CD4-positive, alpha-beta memory T cell (primary cell): ENCODE data around the gene PLOD2. TPM values are rescaled to one million over a fixed set of nuclear protein-coding genes. Genes with fewer than 3 reads are reported as not detected.

Source experiments
- CTCF ChIA-PET: fragments of 350-600 bp; sonication (Branson Sonifier 250); formaldehyde crosslinking; loops from one replicate; lab custom pipeline; 2021; ENCODE audit warnings: inconsistent platforms; ENCODE audit not compliant: partially characterized antibody; lab: Charles Lee
- POLR2A ChIA-PET: fragments of 350-600 bp; sonication (Branson Sonifier 250); formaldehyde crosslinking; loops from one replicate; lab custom pipeline; 2021; ENCODE audit not compliant: partially characterized antibody; lab: Charles Lee
- DNase-seq, 5 donors: peaks; one replicate each; pipeline versions ENCODE4 v3.0.0 to v3.0.0-alpha.2; 2020 to 2022; ENCODE audit warnings: mixed read lengths in 1 of 5
- H3K27ac ChIP-seq: one replicate; pipeline ENCODE4 v1.7.0; 2013; ENCODE audit warnings: low read depth, low read length
- H3K27me3 ChIP-seq: 2 replicates; pipeline ENCODE4 v1.7.0; 2013; ENCODE audit warnings: mild to moderate bottlenecking, low read length, moderate library complexity; ENCODE audit not compliant: insufficient read depth
- H3K36me3 ChIP-seq: 2 replicates; pipeline ENCODE4 v1.7.0; 2013; ENCODE audit warnings: mild to moderate bottlenecking, low read length, moderate library complexity; ENCODE audit not compliant: insufficient read depth
- H3K4me1 ChIP-seq: 2 replicates; pipeline ENCODE4 v1.7.0; 2013; ENCODE audit warnings: mild to moderate bottlenecking, low read length, moderate library complexity; ENCODE audit not compliant: insufficient read depth
- H3K4me3 ChIP-seq, 2 donors: one replicate each; pipeline ENCODE4 v1.7.0; 2013; ENCODE audit warnings: low read length in 2 of 2, mild to moderate bottlenecking in 1 of 2
- H3K9me3 ChIP-seq, 2 donors: one replicate each; pipeline ENCODE4 v1.7.0; 2013; ENCODE audit warnings: low read length in 2 of 2, control low read depth in 1 of 2; ENCODE audit not compliant: control insufficient read depth in 1 of 2
- H3K27ac Mint-ChIP-seq, 7 donors: one replicate each; pipeline ENCODE4 v1.8.0; 2020 to 2021; ENCODE audit warnings: mixed read lengths in 7 of 7, mild to moderate bottlenecking in 6 of 7, inconsistent platforms in 3 of 7, moderate library complexity in 3 of 7
- H3K27me3 Mint-ChIP-seq, 2 donors: one replicate each; pipeline ENCODE4 v1.8.0; 2020 to 2021; ENCODE audit warnings: mixed read lengths in 2 of 2
- H3K36me3 Mint-ChIP-seq, 2 donors: one replicate each; pipeline ENCODE4 v1.8.0; 2020 to 2021; ENCODE audit warnings: mixed read lengths in 2 of 2, inconsistent platforms in 1 of 2, mild to moderate bottlenecking in 1 of 2
- H3K4me1 Mint-ChIP-seq, 4 donors: one replicate each; pipeline ENCODE4 v1.8.0; 2020 to 2021; ENCODE audit warnings: mixed read lengths in 4 of 4, mild to moderate bottlenecking in 1 of 4
- H3K4me3 Mint-ChIP-seq, 8 donors: one replicate each; pipeline ENCODE4 v1.8.0; 2020 to 2021; ENCODE audit warnings: mixed read lengths in 8 of 8, mild to moderate bottlenecking in 7 of 8, moderate library complexity in 6 of 8, inconsistent platforms in 3 of 8
- H3K9me3 Mint-ChIP-seq, 8 donors: one replicate each; pipeline ENCODE4 v1.8.0; 2020 to 2021; ENCODE audit warnings: mixed read lengths in 8 of 8, mild to moderate bottlenecking in 5 of 8, inconsistent platforms in 3 of 8, moderate library complexity in 1 of 8
- intact Hi-C: fragments of 100-400 bp; cut with micrococcal nuclease; formaldehyde crosslinking; loops from one replicate; pipeline ENCODE4 v1.15.1; 2023
- polyA plus RNA-seq, 2 donors: library from polyadenylated mRNA; unstranded; fragments of 300-500 nt; fragmentation: Illumina TruSeq; gene quantifications; one replicate each; pipeline ENCODE4 v1.2.3, GENCODE V29; 2021
- total RNA-seq, 2 experiments: library from RNA; stranded (reverse); gene quantifications; one replicate each; pipeline ENCODE4 v1.2.3, GENCODE V29; 2021

The PLOD2 gene
- total and polyA plus RNA-seq, 4 experiments from 2014 or later = not detected

GRCh38 chr3:146156095-146156494 is 4.9 kb downstream of the PLOD2 start:
- H3K9me3 ChIP-seq = no peaks in the 10 kb centered on the region
- Mint-ChIP-seq H3K4me3 (no peak overlapping the region), H3K4me1 (peaks cover 4 to 10% (median 7%) of the 10 kb centered on the region in 4 donors), H3K27me3 (peaks cover 10 to 13% of the 10 kb centered on the region in 2 donors), H3K9me3 (peaks cover 0 to 2% (median 0%) of the 10 kb centered on the region in 8 donors), H3K27ac (no peak overlapping the region), H3K36me3 (no peaks in the 10 kb centered on the region)
- no peak overlapping the region for H3K27ac ChIP-seq
- H3K36me3 ChIP-seq = no peaks in the 10 kb centered on the region
- H3K4me3 ChIP-seq = no peak overlapping the region
- intact Hi-C loops = no loop called here
- no peaks in the 10 kb centered on the region for H3K4me1 ChIP-seq
- CTCF ChIA-PET = interaction anchor here (1.2 kb wide), 1 partner anchor 10 kb away, joined by 4 read pairs; no protein-coding TSS in a partner anchor
- POLR2A ChIA-PET = no interaction called here
- no peak for DNase-seq
- no peaks in the 10 kb centered on the region for H3K27me3 ChIP-seq

- no peak overlapping the region for H3K4me3 ChIP-seq
- H3K27ac ChIP-seq = no peak overlapping the region
- H3K27me3 Mint-ChIP-seq = peaks cover 6 to 9% of the 10 kb centered on the region in 2 donors
- H3K36me3 ChIP-seq = no peaks in the 10 kb centered on the region
- H3K9me3 Mint-ChIP-seq = peaks cover 0 to 2% (median 0%) of the 10 kb centered on the region in 8 donors
- H3K4me1 ChIP-seq = no peaks in the 10 kb centered on the region
- H3K9me3 ChIP-seq = no peaks in the 10 kb centered on the region
- POLR2A ChIA-PET = no interaction called here
- no peak overlapping the region for H3K4me3 Mint-ChIP-seq
- H3K27me3 ChIP-seq = no peaks in the 10 kb centered on the region
- intact Hi-C loops = no loop called here
- CTCF ChIA-PET = no interaction called here
- no peaks in the 10 kb centered on the region for H3K36me3 Mint-ChIP-seq
- H3K27ac Mint-ChIP-seq = no peak overlapping the region
- DNase-seq = no peak
- peaks cover 2 to 5% (median 3%) of the 10 kb centered on the region in 4 donors for H3K4me1 Mint-ChIP-seq
Measured at GRCh38 chr3:146154995-146155394, 6.0 kb downstream of the PLOD2 start.

DNA sequence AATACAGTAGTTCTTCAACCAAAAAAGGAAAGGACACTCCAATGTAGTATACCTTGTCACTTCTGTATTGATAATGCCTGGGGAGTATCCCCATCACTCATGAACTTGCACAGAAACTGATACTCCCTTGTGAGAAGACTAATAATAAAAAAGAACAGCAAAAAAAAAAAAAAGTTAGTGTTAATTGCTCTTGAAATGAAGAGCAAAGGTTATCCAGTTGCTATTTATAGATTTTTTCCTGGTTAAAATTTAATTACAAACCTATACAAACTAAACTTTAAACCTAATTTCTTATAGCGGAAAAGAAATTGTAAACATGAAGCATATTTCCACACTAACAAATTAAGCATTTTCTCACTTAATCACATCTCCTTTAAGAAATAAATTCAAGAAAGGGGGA is 6.7 kb downstream of the PLOD2 start:
- no peak for DNase-seq
- no peaks in the 10 kb centered on the region for H3K4me1 Mint-ChIP-seq
- H3K27me3 Mint-ChIP-seq = peaks cover 3 to 4% of the 10 kb centered on the region in 2 donors
- Histone ChIP-seq H3K4me3 (no peak overlapping the region), H3K27ac (no peak overlapping the region), H3K27me3 (no peaks in the 10 kb centered on the region), H3K9me3 (no peaks in the 10 kb centered on the region), H3K36me3 (no peaks in the 10 kb centered on the region), H3K4me1 (no peaks in the 10 kb centered on the region)
- ChIA-PET CTCF (no interaction called here), POLR2A (no interaction called here)
- H3K36me3 Mint-ChIP-seq = no peaks in the 10 kb centered on the region
- H3K27ac Mint-ChIP-seq = no peak overlapping the region
- no peak overlapping the region for H3K4me3 Mint-ChIP-seq
- intact Hi-C loops = no loop called here
- H3K9me3 Mint-ChIP-seq = peaks cover 0 to 4% (median 0%) of the 10 kb centered on the region in 8 donors

DNA sequence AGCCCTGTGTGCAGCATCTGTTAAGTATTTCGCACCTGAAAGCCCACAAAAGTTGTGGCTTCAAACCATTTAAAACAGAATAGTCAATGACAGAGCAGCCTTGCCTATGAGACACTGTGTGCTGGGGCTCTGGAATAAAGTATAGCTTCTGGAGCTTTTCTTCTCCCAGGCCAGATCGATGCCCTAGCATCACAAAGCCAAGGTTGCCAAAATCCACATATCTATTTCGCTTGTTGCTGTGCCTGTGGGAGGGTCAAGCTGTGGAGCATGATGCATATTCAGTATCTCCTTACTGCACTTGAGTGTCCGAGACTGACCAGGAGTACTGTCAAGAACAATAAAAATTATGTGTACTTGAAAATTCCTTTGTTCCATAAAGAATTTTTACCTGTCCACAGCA is 7.6 kb downstream of the PLOD2 start:
- H3K27ac Mint-ChIP-seq = no peak overlapping the region
- H3K36me3 Mint-ChIP-seq = no peaks in the 10 kb centered on the region

GRCh38 chr3:146152834-146153233 is 8.2 kb downstream of the PLOD2 start:
- DNase-seq = no peak
- H3K36me3 Mint-ChIP-seq = no peaks in the 10 kb centered on the region
- no peak overlapping the region for H3K4me3 Mint-ChIP-seq
- Histone ChIP-seq H3K27ac (no peak overlapping the region), H3K4me3 (no peak overlapping the region), H3K27me3 (no peaks in the 10 kb centered on the region), H3K4me1 (no peaks in the 10 kb centered on the region), H3K9me3 (no peaks in the 10 kb centered on the region), H3K36me3 (no peaks in the 10 kb centered on the region)
- intact Hi-C loops = no loop called here
- H3K27ac Mint-ChIP-seq = no peak overlapping the region
- no peaks in the 10 kb centered on the region for H3K4me1 Mint-ChIP-seq
- ChIA-PET POLR2A (no interaction called here), CTCF (no interaction called here)
- peaks cover 3 to 4% of the 10 kb centered on the region in 2 donors for H3K27me3 Mint-ChIP-seq
- peaks cover 0 to 4% (median 0%) of the 10 kb centered on the region in 8 donors for H3K9me3 Mint-ChIP-seq

More for the DNA sequence above, 7.6 kb downstream of the PLOD2 start:
- Mint-ChIP-seq H3K9me3 (peaks cover 0 to 4% (median 0%) of the 10 kb centered on the region in 8 donors), H3K27me3 (peaks cover 3 to 4% of the 10 kb centered on the region in 2 donors), H3K4me1 (no peaks in the 10 kb centered on the region), H3K4me3 (no peak overlapping the region)
- H3K4me1 ChIP-seq = no peaks in the 10 kb centered on the region
- intact Hi-C loops = no loop called here
- H3K27me3 ChIP-seq = no peaks in the 10 kb centered on the region
- ChIA-PET CTCF (no interaction called here), POLR2A (no interaction called here)
- H3K27ac ChIP-seq = no peak overlapping the region
- no peaks in the 10 kb centered on the region for H3K36me3 ChIP-seq
- no peaks in the 10 kb centered on the region for H3K9me3 ChIP-seq
- no peak overlapping the region for H3K4me3 ChIP-seq
- DNase-seq = no peak

- Histone ChIP-seq H3K36me3 (no peaks in the 10 kb centered on the region), H3K27me3 (no peaks in the 10 kb centered on the region), H3K4me3 (no peak overlapping the region), H3K9me3 (no peaks in the 10 kb centered on the region), H3K27ac (no peak overlapping the region), H3K4me1 (no peaks in the 10 kb centered on the region)
- no peak overlapping the region for H3K4me3 Mint-ChIP-seq
- POLR2A ChIA-PET = no interaction called here
- H3K9me3 Mint-ChIP-seq = peaks cover 0 to 4% (median 0%) of the 10 kb centered on the region in 8 donors
- H3K27ac Mint-ChIP-seq = no peak overlapping the region
- H3K36me3 Mint-ChIP-seq = no peaks in the 10 kb centered on the region
- no peaks in the 10 kb centered on the region for H3K4me1 Mint-ChIP-seq
- DNase-seq = no peak
- peaks cover 0 to 1% of the 10 kb centered on the region in 2 donors for H3K27me3 Mint-ChIP-seq
- intact Hi-C loops = no loop called here
- CTCF ChIA-PET = no interaction called here
Measured at GRCh38 chr3:146148468-146148931, 12.5 kb downstream of the PLOD2 start.

GRCh38 chr3:146145642-146146041 is 15.3 kb downstream of the PLOD2 start:
- H3K9me3 ChIP-seq = no peaks in the 10 kb centered on the region
- no peaks in the 10 kb centered on the region for H3K27me3 ChIP-seq
- Mint-ChIP-seq H3K4me1 (no peaks in the 10 kb centered on the region), H3K36me3 (no peaks in the 10 kb centered on the region), H3K27ac (no peak overlapping the region), H3K9me3 (peaks cover 0 to 2% (median 0%) of the 10 kb centered on the region in 8 donors), H3K4me3 (no peak overlapping the region), H3K27me3 (no peaks in the 10 kb centered on the region)
- intact Hi-C loops = no loop called here
- no peak overlapping the region for H3K4me3 ChIP-seq
- POLR2A ChIA-PET = no interaction called here
- CTCF ChIA-PET = interaction anchor here (1.0 kb wide), 1 partner anchor 44 kb away, joined by 3 read pairs; no protein-coding TSS in a partner anchor
- no peak for DNase-seq
- no peaks in the 10 kb centered on the region for H3K36me3 ChIP-seq
- H3K27ac ChIP-seq = no peak overlapping the region
- no peaks in the 10 kb centered on the region for H3K4me1 ChIP-seq
